ENCODE data around the gene TNNI3K. TPM values are rescaled to one million over a fixed set of nuclear protein-coding genes. Genes with fewer than 3 reads are reported as not detected.

TNNI3K gene
- total RNA-seq, 1 experiment from 2014 or later: 0.49 TPM

- Histone ChIP-seq H3K79me2 (ENCODE audit: insufficient read depth, low read length) (no peaks in the 10 kb centered on the region), H3K9me3 (ENCODE audit: control insufficient read depth in 1 of 2, insufficient read depth in 1 of 2, low read depth in 1 of 2, low read length in 2 of 2) (no peaks in the 10 kb centered on the region), H3K4me2 (ENCODE audit: low read length) (no peak overlapping the region), H4K20me1 (ENCODE audit: insufficient read depth) (no peaks in the 10 kb centered on the region; the same call in 1 of the 2 replicates), H3K27me3 (ENCODE audit: insufficient read depth, low read length) (peaks cover 11% of the 10 kb centered on the region; the same call in 1 of the 2 replicates), H3K4me3 (replicated peaks in 1 of 2; ENCODE audit: low read depth in 1 of 2, low read length in 2 of 2) (no peak overlapping the region), H2AFZ (ENCODE audit: low read depth, low read length, poor library complexity, severe bottlenecking) (no peak overlapping the region), H3K36me3 (ENCODE audit: control insufficient read depth in 1 of 2, insufficient read depth in 2 of 2, low read length in 2 of 2) (no peaks in the 10 kb centered on the region), H3K9ac (ENCODE audit: low read length) (no peak overlapping the region), H3K9me2 (ENCODE audit: insufficient read depth) (no peaks in the 10 kb centered on the region), H3K4me1 (ENCODE audit: control insufficient read depth in 1 of 2, insufficient read depth in 2 of 2, low read length in 2 of 2) (no peaks in the 10 kb centered on the region), H3K27ac (ENCODE audit: low read depth, low read length) (no peak overlapping the region)
- TF ChIP-seq JUND (IDR thresholded peaks at IDR 0.05) (no peak), EZH2phosphoT487 (IDR thresholded peaks at IDR 0.05; ENCODE audit: borderline replicate concordance) (no peak), POLR2A (IDR thresholded peaks at IDR 0.05; ENCODE audit: borderline replicate concordance, extremely low read depth, insufficient read depth, insufficient read length) (no peak), CTCF (IDR thresholded peaks at IDR 0.05 in 2 of 3, conservative IDR thresholded peaks at IDR 0.05 in 1 of 3; ENCODE audit: borderline replicate concordance in 1 of 3, insufficient read depth in 1 of 3, low read depth in 2 of 3, low read length in 2 of 3) (no peak), TCF7L2 (IDR thresholded peaks at IDR 0.05; ENCODE audit: borderline replicate concordance, extremely low read depth, insufficient read depth, insufficient read length) (no peak), SIN3A (IDR thresholded peaks at IDR 0.05; ENCODE audit: low read depth) (no peak), ZBTB33 (IDR thresholded peaks at IDR 0.05; ENCODE audit: extremely low read depth, insufficient replicate concordance, low read length) (no peak), POLR2AphosphoS5 (IDR thresholded peaks at IDR 0.05; ENCODE audit: low read depth, low read length) (no peak), EGR1 (IDR thresholded peaks at IDR 0.05; ENCODE audit: low read depth) (no peak), ZFX (IDR thresholded peaks at IDR 0.05) (no peak)
- CTCF ChIA-PET: no interaction called here
- RAD21 ChIA-PET (ENCODE audit: low non-redundant PET in 1 of 2, low total read pairs in 2 of 2, uncharacterized antibody in 2 of 2, unreplicated experiment in 2 of 2): no interaction called here
- POLR2A ChIA-PET: no interaction called here
- ATAC-seq (no peak), DNase-seq (ENCODE audit: low read depth, low spot score) (no peak)
- intact Hi-C loops (cut with micrococcal nuclease): no loop called here
- BruUV-seq (replicated peaks): no TSS peak
Observed at GRCh38 chr1:74481607-74482006, 246.4 kb downstream of the TNNI3K start.
